Immature natural killer cell (primary cell): ENCODE measurements around the gene OPA3. TPM values are rescaled to one million over a fixed set of nuclear protein-coding genes. Genes with fewer than 3 reads are reported as not detected.
"Not testable (repeated sequence)": the region's sequence is repeated elsewhere in the genome, so short reads cannot be mapped to it uniquely, and the experiment has no call there.

Experiments
- DNase-seq, 3 donors: peaks; one replicate each; pipeline ENCODE4 v3.0.0; 2022; ENCODE audit warnings: mixed read lengths in 1 of 3
- H3K27ac Mint-ChIP-seq, 6 donors: one replicate each; pipeline ENCODE4 v1.8.0; 2020; ENCODE audit warnings: mixed read lengths in 6 of 6, mild to moderate bottlenecking in 5 of 6, inconsistent platforms in 4 of 6, moderate library complexity in 3 of 6
- H3K27me3 Mint-ChIP-seq, 3 donors: one replicate each; pipeline ENCODE4 v1.8.0; 2020 to 2021; ENCODE audit warnings: low read depth in 3 of 3, mild to moderate bottlenecking in 3 of 3, mixed read lengths in 3 of 3, moderate library complexity in 3 of 3, inconsistent platforms in 1 of 3
- H3K36me3 Mint-ChIP-seq, 3 donors: one replicate each; pipeline ENCODE4 v1.8.0; 2020; ENCODE audit warnings: mixed read lengths in 3 of 3, inconsistent platforms in 2 of 3, mild to moderate bottlenecking in 2 of 3
- H3K4me1 Mint-ChIP-seq, 2 donors: one replicate each; pipeline ENCODE4 v1.8.0; 2020; ENCODE audit warnings: inconsistent platforms in 2 of 2, mild to moderate bottlenecking in 2 of 2, mixed read lengths in 2 of 2, moderate library complexity in 1 of 2
- H3K4me3 Mint-ChIP-seq, 5 donors: one replicate each; pipeline ENCODE4 v1.8.0; 2020; ENCODE audit warnings: mild to moderate bottlenecking in 5 of 5, mixed read lengths in 5 of 5, inconsistent platforms in 3 of 5, moderate library complexity in 3 of 5
- H3K9me3 Mint-ChIP-seq, 6 donors: one replicate each; pipeline ENCODE4 v1.8.0; 2020; ENCODE audit warnings: mild to moderate bottlenecking in 6 of 6, mixed read lengths in 6 of 6, inconsistent platforms in 4 of 6, moderate library complexity in 3 of 6
- polyA plus RNA-seq, 3 donors: library from polyadenylated mRNA; unstranded; fragments of 300-500 nt; fragmentation: Illumina TruSeq; gene quantifications; one replicate each; pipeline ENCODE4 v1.2.3, GENCODE V29; 2021

Gene OPA3
- polyA plus RNA-seq, 3 donors from 2014 or later = 3.3 to 18.4 TPM; not detected in 1

DNA sequence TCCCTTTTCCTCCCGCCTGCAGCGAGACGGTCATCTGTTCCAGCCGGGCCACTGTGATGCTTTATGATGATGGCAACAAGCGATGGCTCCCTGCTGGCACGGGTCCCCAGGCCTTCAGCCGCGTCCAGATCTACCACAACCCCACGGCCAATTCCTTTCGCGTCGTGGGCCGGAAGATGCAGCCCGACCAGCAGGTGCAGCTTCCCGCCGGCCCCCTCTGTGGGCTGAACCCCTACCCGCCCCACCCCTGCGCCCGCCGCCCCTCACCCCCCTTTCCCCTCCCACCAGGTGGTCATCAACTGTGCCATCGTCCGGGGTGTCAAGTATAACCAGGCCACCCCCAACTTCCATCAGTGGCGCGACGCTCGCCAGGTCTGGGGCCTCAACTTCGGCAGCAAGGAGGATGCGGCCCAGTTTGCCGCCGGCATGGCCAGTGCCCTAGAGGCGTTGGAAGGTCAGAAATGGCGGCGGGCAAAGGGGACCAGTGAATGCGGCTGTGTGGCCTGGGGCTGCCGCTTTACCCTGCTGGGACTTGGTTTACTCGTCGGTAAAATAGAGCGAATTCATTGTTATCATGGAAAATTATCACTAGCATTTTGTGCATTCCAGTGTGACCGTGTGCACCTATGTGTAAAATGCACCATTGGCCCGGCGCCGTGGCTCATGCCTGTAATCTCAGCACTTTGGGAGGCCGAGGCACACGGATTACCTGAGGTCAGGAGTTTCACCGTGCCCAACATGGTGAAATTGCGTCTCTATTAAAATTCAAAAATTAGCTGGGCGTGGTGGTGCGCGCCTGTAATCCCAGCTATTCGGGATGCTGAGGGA lies 66.7 kb downstream of the OPA3 start:
- Mint-ChIP-seq H3K36me3 (peaks cover 0 to 15% (median 3%) of the 10 kb centered on the region in 3 donors), H3K9me3 (no peaks in the 10 kb centered on the region), H3K27ac (peak overlapping the region in 3 of 6 donors; percentile 73 to 86 (median 83)), H3K4me3 (no peak overlapping the region), H3K4me1 (peaks cover 32 to 46% of the 10 kb centered on the region in 2 donors), H3K27me3 (peaks cover 0 to 5% (median 3%) of the 10 kb centered on the region in 3 donors)
- no peak for DNase-seq

DNA sequence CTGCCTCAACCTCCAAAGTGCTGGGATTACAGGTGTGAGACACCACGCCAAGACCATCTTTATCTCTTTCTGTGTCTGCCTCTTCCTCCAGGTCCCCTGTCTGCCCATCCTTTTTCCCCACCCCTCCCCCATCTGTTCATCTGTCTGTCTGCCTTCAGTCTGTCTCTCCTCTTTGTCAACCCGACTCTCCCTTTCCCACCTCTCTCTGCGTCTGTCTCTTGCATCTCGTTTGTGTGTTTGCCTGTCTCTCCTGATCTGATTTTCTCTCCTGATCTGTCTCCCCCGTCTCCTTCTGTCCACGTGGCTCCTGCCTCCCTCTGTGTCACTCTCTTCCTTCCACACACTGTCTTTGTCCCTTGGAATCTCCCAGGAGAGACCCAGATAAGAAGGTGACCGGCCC lies 67.4 kb downstream of the OPA3 start:
- no peak for DNase-seq
- Mint-ChIP-seq H3K27ac (peak overlapping the region in 5 of 6 donors; percentile 37 to 86 (median 83)), H3K9me3 (no peaks in the 10 kb centered on the region), H3K27me3 (peaks cover 0 to 5% (median 3%) of the 10 kb centered on the region in 3 donors), H3K4me3 (peak overlapping the region in 1 of 5 donors; percentile 38), H3K36me3 (peaks cover 0 to 15% (median 3%) of the 10 kb centered on the region in 3 donors), H3K4me1 (peaks cover 35 to 48% of the 10 kb centered on the region in 2 donors)

GRCh38 chr19:45515807-45516401 lies 68.7 kb downstream of the OPA3 start:
- peaks cover 46 to 60% of the 10 kb centered on the region in 2 donors for H3K4me1 Mint-ChIP-seq
- no peaks in the 10 kb centered on the region for H3K9me3 Mint-ChIP-seq
- H3K4me3 Mint-ChIP-seq = peak overlapping the region; percentile 44 to 73 (median 70)
- H3K27ac Mint-ChIP-seq = peak overlapping the region; percentile 88 to 93 (median 91)
- H3K36me3 Mint-ChIP-seq = peaks cover 0 to 11% (median 3%) of the 10 kb centered on the region in 3 donors
- DNase-seq = no peak
- H3K27me3 Mint-ChIP-seq = peaks cover 0 to 8% (median 3%) of the 10 kb centered on the region in 3 donors

GRCh38 chr19:45515081-45515624 lies 69.4 kb downstream of the OPA3 start:
- peaks cover 0 to 8% (median 3%) of the 10 kb centered on the region in 3 donors for H3K27me3 Mint-ChIP-seq
- peaks cover 0 to 9% (median 3%) of the 10 kb centered on the region in 3 donors for H3K36me3 Mint-ChIP-seq
- peak overlapping the region; percentile 44 to 73 (median 70) for H3K4me3 Mint-ChIP-seq
- no peak for DNase-seq
- H3K9me3 Mint-ChIP-seq = no peaks in the 10 kb centered on the region
- peak overlapping the region; percentile 88 to 93 (median 91) for H3K27ac Mint-ChIP-seq
- peaks cover 54 to 65% of the 10 kb centered on the region in 2 donors for H3K4me1 Mint-ChIP-seq

GRCh38 chr19:45514376-45515051 lies 70.1 kb downstream of the OPA3 start:
- H3K36me3 Mint-ChIP-seq = peaks cover 0 to 8% (median 3%) of the 10 kb centered on the region in 3 donors
- DNase-seq = no peak
- peak overlapping the region; percentile 88 to 93 (median 92) for H3K27ac Mint-ChIP-seq
- H3K4me1 Mint-ChIP-seq = peaks cover 60 to 71% of the 10 kb centered on the region in 2 donors
- H3K4me3 Mint-ChIP-seq = peak overlapping the region; percentile 44 to 74 (median 72)
- no peaks in the 10 kb centered on the region for H3K9me3 Mint-ChIP-seq
- peaks cover 0 to 8% (median 3%) of the 10 kb centered on the region in 3 donors for H3K27me3 Mint-ChIP-seq

DNA sequence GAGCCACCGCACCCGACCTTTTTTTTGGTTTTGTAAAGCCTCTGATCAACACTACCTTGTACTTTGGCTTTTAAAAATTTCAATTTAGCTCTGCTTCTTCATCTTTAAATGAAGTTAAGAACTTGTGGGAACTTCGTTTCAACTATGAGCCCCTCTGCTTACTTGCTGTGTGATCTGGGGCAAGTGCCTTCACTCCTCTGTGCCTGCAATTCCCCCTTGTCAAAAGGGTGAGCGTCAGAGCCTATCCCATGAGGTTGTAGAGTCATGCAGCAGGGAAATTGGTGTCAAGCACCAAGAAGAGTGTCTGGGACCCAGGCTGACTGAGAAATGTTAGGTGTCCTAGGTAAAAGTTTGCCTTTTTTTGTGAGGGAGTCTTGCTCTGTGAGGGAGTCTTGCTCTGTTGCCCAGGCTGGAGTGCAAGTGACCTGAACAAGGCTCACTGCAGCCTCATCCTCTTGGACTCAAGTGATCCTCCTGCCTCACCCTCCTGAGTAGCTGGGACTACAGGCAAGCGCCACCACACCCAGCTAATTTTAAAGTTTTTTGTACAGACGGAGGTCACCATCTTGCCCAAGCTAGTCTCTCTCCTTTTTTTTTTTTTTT lies 71.6 kb downstream of the OPA3 start:
- Mint-ChIP-seq H3K4me1 (peaks cover 68 to 72% of the 10 kb centered on the region in 2 donors), H3K27me3 (peaks cover 4 to 12% (median 4%) of the 10 kb centered on the region in 3 donors), H3K4me3 (peak overlapping the region in 3 of 5 donors; percentile 23 to 27 (median 27))

DNA sequence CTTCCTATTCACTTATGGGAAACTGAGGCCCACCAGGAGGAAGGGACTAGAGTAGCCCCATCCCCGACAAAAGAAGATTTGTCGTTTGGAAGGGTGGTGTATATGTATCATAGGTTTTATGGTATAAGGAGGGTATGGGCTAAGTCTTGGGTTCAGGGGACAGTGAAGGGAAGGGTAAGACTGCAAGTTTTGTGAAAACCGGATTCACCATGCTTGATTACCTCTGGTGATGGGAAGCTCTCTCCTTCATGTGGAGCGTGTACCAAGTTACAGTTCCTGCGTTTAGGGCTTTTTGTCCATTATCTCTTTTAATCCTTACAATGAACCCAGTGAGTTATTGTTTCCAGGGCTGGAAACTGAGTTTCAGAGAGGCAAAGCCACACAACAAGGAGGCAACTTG lies 73.5 kb downstream of the OPA3 start:
- Mint-ChIP-seq H3K36me3 (no peaks in the 10 kb centered on the region), H3K4me1 (peaks cover 68 to 72% of the 10 kb centered on the region in 2 donors), H3K27me3 (peaks cover 10 to 19% (median 10%) of the 10 kb centered on the region in 3 donors), H3K9me3 (no peaks in the 10 kb centered on the region), H3K27ac (peak overlapping the region; percentile 76 to 95 (median 84)), H3K4me3 (peak overlapping the region; percentile 57 to 99 (median 61))
- DNase-seq = no peak

More for the DNA sequence above, 71.6 kb downstream of the OPA3 start:
- no peak for DNase-seq
- H3K36me3 Mint-ChIP-seq = peaks cover 0 to 3% (median 3%) of the 10 kb centered on the region in 3 donors
- peak overlapping the region; percentile 80 to 93 (median 86) for H3K27ac Mint-ChIP-seq
- H3K9me3 Mint-ChIP-seq = no peaks in the 10 kb centered on the region

DNA sequence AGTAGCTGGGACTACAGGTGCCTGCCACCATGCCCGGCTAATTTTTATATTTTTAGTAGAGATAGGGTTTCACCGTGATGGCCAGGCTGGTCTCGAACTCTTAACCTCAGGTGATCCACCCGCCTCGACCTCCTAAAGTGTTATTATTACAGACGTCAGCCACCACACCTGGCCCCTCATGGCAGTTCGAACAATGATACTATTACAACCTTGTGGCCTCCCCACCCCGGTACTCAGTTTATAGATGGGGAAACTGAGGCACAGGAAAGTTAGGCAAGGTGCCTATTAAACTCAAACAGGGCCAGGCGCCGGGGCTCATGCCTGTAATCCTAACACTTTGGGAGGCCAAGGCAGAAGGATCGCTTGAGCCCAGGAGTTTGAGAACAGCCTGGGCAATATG lies 74.2 kb downstream of the OPA3 start:
- Mint-ChIP-seq H3K4me1 (peaks cover 67 to 72% of the 10 kb centered on the region in 2 donors), H3K27ac (peak overlapping the region; percentile 94 to 98 (median 96)), H3K4me3 (peak overlapping the region; percentile 97 to 100 (median 99)), H3K27me3 (peaks cover 10 to 19% (median 10%) of the 10 kb centered on the region in 3 donors)
- not testable (repeated sequence) for H3K36me3 Mint-ChIP-seq, DNase-seq, H3K9me3 Mint-ChIP-seq

DNA sequence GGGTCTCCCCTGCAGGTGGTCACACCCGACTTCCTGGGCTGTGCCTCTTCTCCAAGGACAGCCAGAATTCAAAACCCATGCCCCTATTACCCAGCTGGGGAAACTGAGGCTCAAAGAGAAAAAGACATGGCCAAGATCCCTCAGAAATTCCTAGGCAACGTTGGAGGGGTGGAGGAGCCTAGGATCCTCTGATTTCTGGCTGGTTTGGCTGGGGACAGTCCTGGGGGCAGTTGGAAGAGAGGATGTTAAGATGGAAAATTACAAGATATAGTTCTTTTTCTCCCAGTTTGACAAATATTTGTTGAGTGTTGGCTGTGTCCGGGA lies 74.9 kb downstream of the OPA3 start:
- H3K36me3 Mint-ChIP-seq = no peaks in the 10 kb centered on the region
- no peak for DNase-seq
- H3K27me3 Mint-ChIP-seq = peaks cover 8 to 19% (median 10%) of the 10 kb centered on the region in 3 donors
- peak overlapping the region; percentile 94 to 98 (median 96) for H3K27ac Mint-ChIP-seq
- peak overlapping the region; percentile 97 to 100 (median 99) for H3K4me3 Mint-ChIP-seq
- no peaks in the 10 kb centered on the region for H3K9me3 Mint-ChIP-seq
- H3K4me1 Mint-ChIP-seq = peaks cover 61 to 70% of the 10 kb centered on the region in 2 donors

DNA sequence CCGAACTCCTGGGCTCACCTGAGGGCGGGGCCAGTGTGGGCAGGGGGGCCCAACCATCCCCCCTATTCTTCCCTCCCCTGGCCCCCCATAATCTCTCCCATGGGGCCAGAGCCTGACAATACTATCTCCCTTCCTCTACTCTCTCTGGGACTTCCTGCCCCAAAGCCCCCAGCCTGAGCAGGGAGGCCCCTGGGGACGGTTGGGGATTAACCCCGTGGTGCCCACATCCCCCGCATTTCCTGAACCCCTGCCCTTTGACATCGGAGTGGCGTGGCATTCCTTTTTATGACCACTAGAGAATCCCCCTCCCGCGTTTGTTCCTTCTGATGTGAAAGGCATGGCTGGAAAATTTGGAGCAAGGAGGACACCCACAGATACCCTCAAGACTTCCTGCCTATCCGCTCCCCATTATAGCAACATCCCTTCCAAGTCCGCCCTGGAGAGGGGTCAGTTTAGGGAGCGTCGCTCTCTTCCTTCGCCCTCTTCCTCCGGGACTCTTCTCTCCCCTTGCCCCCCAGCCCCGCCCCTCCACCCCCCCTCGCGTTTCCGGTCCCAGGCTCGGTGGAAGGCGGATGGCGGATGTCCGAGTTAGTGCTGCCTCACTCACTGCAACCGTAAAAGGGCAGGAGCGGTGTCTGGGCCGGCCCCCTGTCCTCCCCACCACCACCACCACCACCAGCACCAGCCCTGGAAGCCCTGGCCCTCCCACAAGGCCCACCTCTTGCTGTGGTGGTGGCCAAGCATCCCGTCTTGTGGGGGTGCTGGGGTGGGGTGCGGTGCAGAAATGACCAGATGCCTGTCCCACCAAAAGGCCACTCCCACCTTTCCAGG lies 75.5 kb downstream of the OPA3 start:
- Mint-ChIP-seq H3K36me3 (no peaks in the 10 kb centered on the region), H3K4me3 (peak overlapping the region; percentile 97 to 100 (median 99)), H3K4me1 (peaks cover 56 to 64% of the 10 kb centered on the region in 2 donors), H3K27ac (peak overlapping the region; percentile 94 to 98 (median 96)), H3K9me3 (no peaks in the 10 kb centered on the region), H3K27me3 (peaks cover 8 to 18% (median 10%) of the 10 kb centered on the region in 3 donors)
- DNase-seq = peak; percentile 54 to 59 (median 58)

GRCh38 chr19:45508417-45508860 lies 76.2 kb downstream of the OPA3 start:
- peak overlapping the region; percentile 97 to 100 (median 99) for H3K4me3 Mint-ChIP-seq
- peaks cover 50 to 58% of the 10 kb centered on the region in 2 donors for H3K4me1 Mint-ChIP-seq
- peaks cover 8 to 15% (median 10%) of the 10 kb centered on the region in 3 donors for H3K27me3 Mint-ChIP-seq
- H3K9me3 Mint-ChIP-seq = no peaks in the 10 kb centered on the region
- peak overlapping the region; percentile 45 to 98 (median 94) for H3K27ac Mint-ChIP-seq
- DNase-seq = no peak
- H3K36me3 Mint-ChIP-seq = peaks cover 0 to 3% (median 0%) of the 10 kb centered on the region in 3 donors

- Mint-ChIP-seq H3K4me3 (peak overlapping the region; percentile 97 to 100 (median 99)), H3K27me3 (peaks cover 8 to 15% (median 10%) of the 10 kb centered on the region in 3 donors), H3K27ac (peak overlapping the region; percentile 45 to 83 (median 74)), H3K9me3 (no peaks in the 10 kb centered on the region), H3K36me3 (peaks cover 0 to 3% (median 0%) of the 10 kb centered on the region in 3 donors), H3K4me1 (peaks cover 45 to 53% of the 10 kb centered on the region in 2 donors)
- no peak for DNase-seq
These were observed 76.7 kb downstream of the OPA3 start for GRCh38 chr19:45507872-45508416.
